GM18505 (cell line): Measurements from ENCODE around the gene SYNPO.

Source experiments
- ATAC-seq: cut with Tn5 transposase; IDR thresholded peaks from one replicate; pipeline ENCODE4 v1.9.1; 2021; ENCODE audit not compliant: unreplicated experiment
- POLR2A ChIP-seq: IDR thresholded peaks from 4 replicates; pipeline ENCODE4 v1.6.1; 2011; ENCODE audit warnings: borderline replicate concordance; ENCODE audit not compliant: insufficient read depth, insufficient read length; ENCODE audit errors: extremely low read depth

The SYNPO gene

DNA sequence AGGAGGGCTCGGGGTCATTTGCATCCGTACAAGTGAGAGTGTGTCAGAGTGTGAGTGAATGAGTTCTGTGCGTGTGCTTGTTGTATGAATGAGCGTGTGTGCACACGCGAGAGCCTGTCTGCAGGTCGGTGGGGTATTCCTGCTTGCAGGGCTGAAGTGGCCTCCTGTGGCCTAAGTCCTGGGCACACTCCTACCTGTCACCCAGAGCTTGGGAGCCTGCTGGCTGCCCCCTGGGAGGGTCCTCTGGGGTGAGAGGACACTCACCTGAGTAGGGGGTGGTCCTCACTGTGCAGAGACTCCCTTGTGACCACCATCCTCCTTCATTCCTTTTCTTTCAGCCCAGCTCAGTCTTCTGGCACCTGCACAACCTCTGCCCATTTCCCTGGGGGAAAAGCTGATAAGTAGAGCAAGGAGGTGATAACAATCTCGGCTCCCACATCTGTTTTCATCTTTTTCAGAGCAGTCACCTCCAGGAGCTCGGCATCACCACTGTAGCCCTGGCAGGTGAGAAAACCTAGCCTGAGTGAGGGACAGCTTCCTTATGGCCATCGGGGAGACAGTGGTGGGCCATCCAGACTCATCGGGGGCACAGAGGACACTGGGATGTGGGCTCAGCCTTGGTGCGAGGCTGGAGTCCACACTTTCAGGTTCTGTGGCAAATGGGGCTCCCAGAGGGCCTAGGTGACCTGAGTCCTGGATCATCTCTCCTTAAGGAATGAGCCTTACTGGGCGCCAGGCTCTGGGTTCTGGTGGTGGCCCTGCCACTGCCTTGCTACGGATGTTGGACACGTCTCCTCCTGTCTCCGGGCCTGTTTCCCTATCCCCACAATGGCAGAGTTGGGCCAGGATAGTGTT is 38.7 kb upstream of the SYNPO start:
- TF ChIP-seq POLR2A, result no peak
- ATAC-seq, result no peak

DNA sequence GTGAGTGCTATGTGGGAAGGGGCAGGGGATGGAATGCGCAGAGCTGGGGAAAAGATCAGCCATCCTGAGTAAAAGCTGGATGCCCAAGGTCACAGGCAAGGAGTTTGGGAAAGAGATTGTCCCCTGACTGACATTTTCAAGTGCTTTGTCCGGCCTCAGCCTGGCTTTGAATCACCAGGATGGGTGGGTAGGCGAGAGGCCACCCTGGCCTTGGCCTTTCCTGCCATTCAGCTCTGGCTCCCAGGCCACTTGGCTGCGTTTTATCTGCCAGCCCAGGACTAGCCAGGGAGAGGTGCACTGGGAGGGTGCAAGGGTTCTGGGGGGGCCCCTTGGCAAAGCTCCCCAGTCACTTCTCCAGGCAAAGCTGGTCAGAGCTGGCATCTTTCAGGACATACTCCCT is 37.4 kb upstream of the SYNPO start:
- TF ChIP-seq POLR2A, result no peak
- ATAC-seq, result no peak

DNA sequence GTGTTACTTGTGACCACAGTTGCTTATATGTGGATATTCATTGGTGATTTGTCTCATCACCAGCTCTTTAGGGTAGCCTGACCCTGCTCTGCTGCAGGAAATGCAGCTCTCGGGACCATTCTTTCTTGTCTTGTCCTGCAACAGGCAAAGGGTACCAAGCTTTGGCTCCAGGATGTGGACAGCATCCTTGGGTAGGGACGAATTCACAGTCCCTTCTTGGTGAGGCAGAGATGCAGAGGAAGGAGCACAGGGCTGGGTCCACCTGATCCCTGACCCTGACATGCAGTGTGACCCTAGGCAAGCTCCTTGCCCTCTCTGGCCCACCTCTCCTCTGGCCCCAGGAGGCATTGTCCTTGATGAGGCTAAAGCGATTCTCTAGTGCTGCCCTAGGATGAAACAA is 37.0 kb upstream of the SYNPO start:
- no peak for ATAC-seq
- TF ChIP-seq POLR2A, result no peak

DNA sequence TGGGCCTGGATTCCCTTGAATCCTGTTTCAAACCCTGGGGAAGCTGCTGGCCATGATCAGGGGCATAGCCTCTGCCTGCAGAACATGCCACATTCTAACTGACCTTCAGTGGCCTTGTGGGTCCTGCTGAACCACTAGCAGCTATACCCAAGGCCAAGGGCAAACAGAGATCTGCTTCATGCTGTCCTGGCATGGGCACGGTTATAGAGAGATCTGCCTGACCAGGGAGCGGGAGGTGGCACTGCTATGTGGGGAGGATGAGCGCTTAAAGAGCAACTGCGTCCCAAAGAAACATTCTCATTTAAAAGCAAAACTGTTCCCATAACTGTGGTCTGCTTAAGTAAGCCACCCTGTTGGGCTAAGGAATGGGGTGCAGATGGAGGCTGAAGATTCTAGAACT is 36.5 kb upstream of the SYNPO start:
- ATAC-seq, result no peak

DNA sequence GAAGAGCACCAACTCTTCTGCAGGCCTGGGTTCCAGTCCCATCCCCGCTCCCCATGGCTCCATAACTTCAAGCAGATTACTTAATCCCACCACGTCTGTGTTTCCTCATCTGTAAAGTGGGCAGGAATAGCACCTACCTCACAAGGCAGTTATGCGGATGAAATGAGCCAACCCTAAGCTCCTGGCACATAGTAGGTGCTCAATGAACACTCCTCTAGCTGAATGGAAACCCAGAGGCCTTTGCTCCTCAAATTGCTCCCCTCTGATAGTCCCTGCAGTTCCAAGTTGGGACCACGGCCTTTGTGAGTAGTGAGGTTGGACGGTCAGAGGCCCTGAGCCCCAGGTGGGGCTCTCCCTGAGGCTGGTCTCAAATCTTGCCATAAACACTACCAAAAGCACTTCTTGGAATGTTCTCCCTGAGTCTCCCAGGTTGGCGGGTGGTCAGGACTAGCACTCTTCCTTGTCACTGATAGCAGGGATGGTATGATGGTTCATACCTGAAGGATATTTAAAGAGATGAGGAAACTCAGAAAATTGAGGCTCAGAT is 35.5 kb upstream of the SYNPO start:
- no peak for ATAC-seq

More for the DNA sequence above, 36.5 kb upstream of the SYNPO start:
- TF ChIP-seq POLR2A, result no peak

DNA sequence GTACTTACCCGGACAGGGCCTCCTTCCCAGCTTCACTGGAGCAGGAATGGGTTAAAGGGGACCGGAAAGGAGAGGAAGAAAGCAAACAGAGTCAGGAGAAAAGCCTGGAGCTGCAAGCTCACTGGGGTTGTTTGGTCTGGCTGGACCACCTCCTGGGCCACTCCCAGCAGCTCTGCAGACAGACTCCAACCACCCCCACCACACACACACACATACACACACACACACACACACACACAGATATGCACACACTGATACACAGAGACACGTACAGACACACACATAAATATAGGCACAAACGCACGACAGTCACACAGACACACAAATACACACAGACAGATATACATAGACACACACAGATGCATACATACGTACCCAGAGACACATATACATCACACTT is 34.9 kb upstream of the SYNPO start:
- TF ChIP-seq POLR2A, result no peak
- ATAC-seq, result no peak

More for the DNA sequence above, 35.5 kb upstream of the SYNPO start:
- TF ChIP-seq POLR2A, result no peak

DNA sequence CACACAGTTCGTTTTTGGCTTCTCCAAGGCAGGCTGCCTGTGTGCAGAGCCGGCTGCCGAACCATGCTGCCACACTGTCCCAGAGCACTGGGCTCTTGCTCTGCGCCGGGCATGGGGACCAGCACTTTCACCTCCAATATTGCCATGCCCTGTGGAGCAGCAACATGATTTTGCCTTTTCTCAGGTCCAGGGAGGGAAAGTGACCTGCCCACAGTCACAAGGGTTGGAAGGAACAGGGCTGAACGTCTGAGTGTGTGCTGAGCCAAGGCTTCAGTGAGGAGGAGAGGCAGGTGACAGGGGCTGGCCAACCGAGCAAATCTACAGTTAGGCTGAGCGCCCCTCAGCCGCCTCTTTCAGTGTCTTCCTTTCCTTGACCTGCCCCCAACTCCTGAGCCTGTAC is 34.0 kb upstream of the SYNPO start:
- ATAC-seq, result no peak
- no peak for TF ChIP-seq POLR2A

DNA sequence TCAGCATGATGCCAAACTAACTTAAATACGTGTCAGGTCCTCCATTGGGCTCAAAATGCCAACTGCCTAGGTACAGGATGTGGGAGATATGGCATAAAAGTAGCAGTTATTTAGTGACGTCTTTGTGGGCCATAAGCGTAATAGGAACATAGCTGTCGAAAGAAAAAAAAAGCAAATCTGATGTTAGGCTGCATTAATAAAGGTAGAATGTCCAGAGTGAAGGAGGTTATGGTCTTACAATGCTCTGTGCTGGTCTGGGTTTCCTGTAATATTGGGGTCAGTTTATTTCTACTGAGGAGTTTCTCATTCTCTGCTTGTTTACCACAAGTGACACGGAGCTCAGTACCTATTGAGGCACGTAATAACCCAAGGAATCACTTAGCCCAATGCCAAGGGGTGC is 33.4 kb upstream of the SYNPO start:
- no peak for ATAC-seq
- no peak for TF ChIP-seq POLR2A

DNA sequence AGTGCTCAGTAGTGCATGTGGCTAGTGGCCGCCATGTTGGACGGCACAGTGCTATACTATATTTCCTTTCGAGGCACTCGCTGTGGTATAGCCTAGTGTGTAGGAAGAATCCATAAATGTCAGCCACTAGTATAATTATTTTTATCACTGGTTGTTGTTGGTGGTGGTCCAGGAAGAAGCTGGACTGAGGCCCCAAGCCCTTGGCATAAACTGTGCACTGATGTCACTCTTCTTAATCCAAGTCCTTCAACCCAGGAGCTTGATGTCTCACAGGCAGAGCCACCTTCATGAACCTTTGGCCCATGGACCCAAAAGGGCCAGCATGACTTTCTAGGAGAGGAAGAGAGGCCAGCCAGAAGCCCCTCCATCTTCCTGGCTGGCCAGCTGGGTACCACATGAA is 32.5 kb upstream of the SYNPO start:
- no peak for TF ChIP-seq POLR2A
- ATAC-seq, result no peak

DNA sequence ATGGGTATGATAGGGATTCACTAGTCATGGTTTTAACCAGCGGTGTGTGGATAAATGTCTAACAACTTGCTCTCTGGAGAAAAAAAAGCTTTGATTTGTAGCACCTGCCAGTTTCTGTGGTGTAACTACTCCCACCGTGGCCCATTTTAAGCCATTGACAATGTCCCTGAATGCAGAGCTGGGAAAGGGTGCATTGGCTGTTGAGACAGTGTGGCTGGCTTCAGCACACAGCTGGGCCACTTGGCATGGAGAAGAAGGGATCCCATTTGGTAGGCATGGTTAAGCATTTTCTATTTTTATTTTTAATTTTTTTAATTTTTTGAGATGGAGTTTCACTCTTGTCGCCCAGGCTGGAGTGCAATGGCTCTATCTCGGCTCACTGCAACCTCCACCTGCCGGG is 31.5 kb upstream of the SYNPO start:
- ATAC-seq, result no peak
- no peak for TF ChIP-seq POLR2A

DNA sequence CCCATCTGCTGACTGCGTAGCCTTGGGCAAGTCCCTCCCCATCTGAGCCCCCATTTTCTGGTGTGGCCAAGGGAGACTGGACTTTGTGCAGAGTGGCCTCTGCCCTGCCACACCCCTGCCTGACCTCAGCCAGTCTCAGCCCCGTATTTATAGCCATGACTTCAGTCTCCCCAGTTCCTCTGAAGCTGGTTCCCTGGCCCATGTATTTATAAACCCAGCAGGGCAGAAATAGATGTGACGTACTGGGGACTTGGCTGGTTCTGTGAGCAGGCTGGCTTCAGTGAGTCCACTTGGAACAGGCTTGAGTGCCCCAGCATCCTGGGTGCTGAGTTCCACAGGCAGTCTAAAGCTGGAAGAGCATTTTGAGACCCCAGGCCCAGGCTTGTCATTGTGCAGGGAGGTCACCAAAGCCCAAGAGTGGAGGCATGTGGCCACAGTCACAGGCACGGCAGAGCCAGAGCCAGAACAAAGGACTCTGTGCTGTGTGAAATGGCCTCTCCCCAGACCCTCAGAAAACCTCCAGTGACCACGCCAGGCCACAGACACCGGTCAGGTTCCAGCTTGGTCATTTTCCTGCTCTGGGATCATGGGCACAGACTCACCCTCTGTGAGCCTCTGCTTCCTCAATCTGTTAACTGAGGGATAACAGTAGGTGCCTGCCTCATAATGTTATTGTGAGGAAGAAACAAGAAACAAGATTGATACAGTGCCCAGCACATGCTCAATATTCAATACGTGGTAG is 30.4 kb upstream of the SYNPO start:
- no peak for ATAC-seq
- no peak for TF ChIP-seq POLR2A

DNA sequence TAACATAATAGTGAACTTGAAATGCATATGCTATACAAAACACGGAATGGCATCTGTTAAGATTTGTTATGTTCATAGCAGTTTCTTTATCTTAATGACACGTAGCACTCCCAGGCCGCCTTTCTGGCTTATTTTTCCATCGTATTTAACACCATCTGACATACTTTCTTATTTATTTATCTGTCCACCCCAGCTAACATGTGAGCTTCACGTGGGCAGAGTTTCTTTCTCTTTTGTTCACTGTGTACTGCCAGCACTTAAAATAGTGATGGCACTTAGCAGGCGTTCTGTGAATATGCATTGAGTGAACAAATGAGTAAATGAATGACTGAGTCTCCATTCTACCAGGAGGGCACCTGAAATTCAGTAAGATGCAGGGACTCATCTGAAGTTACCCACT is 29.4 kb upstream of the SYNPO start:
- ATAC-seq, result no peak
- no peak for TF ChIP-seq POLR2A

DNA sequence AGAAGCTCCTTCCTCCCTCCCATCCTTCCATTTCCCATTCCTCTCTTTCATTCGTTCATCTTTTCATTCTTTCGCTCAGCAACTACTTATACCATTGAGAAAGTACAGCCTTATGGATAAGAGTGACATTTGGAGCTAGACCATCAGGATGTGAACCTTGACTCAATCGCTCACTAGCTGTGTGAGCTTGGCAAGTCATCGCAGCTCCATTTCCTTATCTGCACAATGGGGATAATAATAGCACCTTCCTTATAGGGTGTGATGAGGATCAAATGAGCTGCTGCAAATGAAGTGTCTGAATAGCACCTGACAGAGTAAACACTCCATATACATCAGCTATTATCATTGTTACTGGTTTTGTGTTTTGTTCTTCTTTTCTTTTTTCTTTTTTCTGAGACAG is 28.1 kb upstream of the SYNPO start:
- TF ChIP-seq POLR2A, result no peak
- no peak for ATAC-seq
